SHP77 treated with DMSO at 0.1 percent for 48 hours (cell line): ENCODE data around the gene CELA2B.
A peak's percentile ranks its signal among the peaks of the same experiment; 100 is the strongest.
"Not testable (repeated sequence)": the region's sequence is repeated elsewhere in the genome, so short reads cannot be mapped to it uniquely, and the experiment has no call there.

ENCODE experiments used
- DNase-seq: peaks from one replicate; lab custom pipeline; 2025; lab: John Stamatoyannopoulos, UW

Gene CELA2B

GRCh38 chr1:15469361-15469760, 6.5 kb upstream of the CELA2B start:
- DNase-seq = no peak

- not testable (repeated sequence) for DNase-seq
Observed at GRCh38 chr1:15469821-15470448, 6.0 kb upstream of the CELA2B start.

GRCh38 chr1:15471067-15471466, 4.8 kb upstream of the CELA2B start:
- DNase-seq = not testable (repeated sequence)

- DNase-seq = not testable (repeated sequence)
Observed at GRCh38 chr1:15471723-15472122, 4.2 kb upstream of the CELA2B start.

GRCh38 chr1:15472587-15472986, 3.3 kb upstream of the CELA2B start:
- no peak for DNase-seq

GRCh38 chr1:15476927-15477326, 1.0 kb downstream of the CELA2B start:
- DNase-seq = no peak

- no peak for DNase-seq
Observed at GRCh38 chr1:15477646-15478212, 1.8 kb downstream of the CELA2B start.

GRCh38 chr1:15479654-15480347, 3.9 kb downstream of the CELA2B start:
- DNase-seq = no peak

- not testable (repeated sequence) for DNase-seq
Observed at GRCh38 chr1:15482455-15482854, 6.6 kb downstream of the CELA2B start.

GRCh38 chr1:15482983-15483543, 7.2 kb downstream of the CELA2B start:
- not testable (repeated sequence) for DNase-seq

- no peak for DNase-seq
Observed at GRCh38 chr1:15483971-15484370, 8.1 kb downstream of the CELA2B start.

GRCh38 chr1:15484443-15484842, 8.5 kb downstream of the CELA2B start:
- DNase-seq = not testable (repeated sequence)

- no peak for DNase-seq
Observed at GRCh38 chr1:15485636-15486035, 9.7 kb downstream of the CELA2B start.

GRCh38 chr1:15486844-15487610, 11.1 kb downstream of the CELA2B start:
- DNase-seq = not testable (repeated sequence)

- DNase-seq = no peak
Observed at GRCh38 chr1:15488371-15488770, 12.5 kb downstream of the CELA2B start.

GRCh38 chr1:15489052-15489736, 13.3 kb downstream of the CELA2B start:
- peak; percentile 24 for DNase-seq

GRCh38 chr1:15491010-15491409, 15.1 kb downstream of the CELA2B start:
- not testable (repeated sequence) for DNase-seq

GRCh38 chr1:15492596-15492995, 16.7 kb downstream of the CELA2B start:
- no peak for DNase-seq

GRCh38 chr1:15493869-15494390, 18.0 kb downstream of the CELA2B start:
- DNase-seq = no peak

GRCh38 chr1:15500184-15501178, 24.6 kb downstream of the CELA2B start:
- no peak for DNase-seq
